GM21723 (cell line): ENCODE results near the gene VWF.

Experiments used
- ATAC-seq: cut with Tn5 transposase; IDR thresholded peaks from one replicate; pipeline ENCODE4 v1.9.1; 2021; ENCODE audit warnings: mild to moderate bottlenecking, moderate library complexity; ENCODE audit not compliant: unreplicated experiment

VWF gene

DNA sequence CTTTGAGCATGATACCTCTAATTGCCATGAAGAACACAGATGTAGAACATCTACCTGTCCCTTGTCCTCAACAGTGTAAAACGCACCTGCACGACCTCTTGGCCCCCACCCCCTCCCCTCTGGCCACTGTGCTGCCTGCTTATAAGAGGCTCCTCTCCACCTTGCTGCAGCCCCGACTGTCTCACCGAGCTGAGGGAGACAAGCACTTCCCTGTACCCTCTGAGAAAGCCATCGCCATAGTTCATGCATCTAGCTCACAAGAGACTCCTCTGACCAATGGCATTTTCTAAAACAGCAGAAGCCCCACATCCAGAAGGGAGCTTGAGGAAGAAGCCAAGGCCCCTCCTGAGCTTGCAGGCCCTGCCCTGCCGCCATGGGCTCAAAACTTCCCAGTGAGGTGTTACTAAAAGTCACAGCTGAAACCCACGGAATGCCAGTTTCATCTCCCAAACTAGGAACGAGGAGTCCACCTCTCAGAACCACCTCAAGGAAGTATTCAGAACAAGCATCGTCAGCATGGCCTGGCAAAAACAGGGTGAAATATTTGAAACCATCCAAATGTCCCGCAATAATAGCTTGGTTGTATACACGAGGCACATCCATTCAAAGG lies 157.9 kb downstream of the VWF start:
- no peak for ATAC-seq

DNA sequence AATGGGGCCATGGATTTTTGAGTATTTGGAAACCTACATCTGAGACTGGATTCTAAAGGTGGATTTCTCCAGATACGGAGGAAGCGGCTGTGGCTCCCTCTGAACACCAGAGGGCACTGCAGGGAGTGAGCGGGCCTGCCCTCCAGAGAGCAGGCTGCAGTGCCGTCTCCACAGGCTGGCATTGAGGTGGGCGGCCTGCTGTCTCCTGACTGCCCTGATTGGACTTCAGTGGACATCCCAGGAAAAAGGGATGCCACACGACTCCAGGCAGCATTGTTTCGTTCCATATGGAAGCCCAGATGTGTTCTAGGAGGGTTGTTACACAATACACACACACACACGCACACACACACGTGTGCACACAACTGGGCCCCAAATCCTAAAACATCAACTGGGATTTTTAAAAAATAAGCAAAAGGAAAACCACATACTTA lies 158.5 kb downstream of the VWF start:
- ATAC-seq: no peak

DNA sequence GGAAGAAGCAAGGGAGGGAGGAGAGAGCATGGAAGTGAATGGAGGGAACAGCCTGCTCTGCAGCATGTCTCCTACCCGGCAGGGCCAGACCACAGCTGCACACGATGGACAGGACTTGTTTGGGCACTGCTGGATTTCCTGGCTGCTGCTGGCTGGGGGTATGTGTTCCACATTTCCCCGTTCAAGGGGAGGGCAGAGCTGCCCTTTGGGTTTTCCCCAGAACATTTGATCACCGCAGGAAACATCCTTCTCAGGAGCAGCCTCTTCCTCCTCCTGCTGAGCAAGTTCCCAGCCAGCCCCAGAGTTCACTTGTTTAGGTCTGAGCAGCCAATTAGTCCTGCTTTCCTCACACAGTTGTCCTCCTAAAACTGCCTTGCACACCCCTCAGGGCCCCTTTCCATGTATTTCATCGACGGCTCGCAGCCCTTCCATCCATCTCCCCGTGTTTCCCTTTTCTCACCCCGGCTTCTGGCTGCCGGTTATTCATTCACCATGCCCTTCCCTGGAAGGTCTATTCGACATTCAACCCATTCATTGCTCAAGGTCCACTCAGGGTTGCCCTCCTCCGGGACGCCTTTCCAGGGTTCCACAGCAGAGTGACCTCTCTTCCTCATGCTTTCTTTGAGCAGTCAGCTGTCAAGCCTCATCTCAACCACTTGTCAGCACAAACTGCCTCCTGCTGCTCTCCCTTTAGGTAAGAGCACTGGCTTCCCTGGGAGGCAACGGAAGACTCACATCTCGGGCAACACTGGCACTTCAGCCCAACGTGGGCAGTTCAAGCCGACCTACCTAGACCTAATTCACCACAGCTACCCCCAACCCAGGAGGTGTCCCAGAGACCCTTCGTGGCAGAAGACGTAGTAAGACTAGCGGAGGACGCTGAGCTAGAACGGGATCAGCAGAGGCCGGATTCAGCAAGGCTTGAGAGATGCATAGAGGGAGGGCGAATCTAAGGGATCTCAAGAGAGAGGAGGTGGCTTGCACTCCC lies 159.3 kb downstream of the VWF start:
- ATAC-seq: no peak

DNA sequence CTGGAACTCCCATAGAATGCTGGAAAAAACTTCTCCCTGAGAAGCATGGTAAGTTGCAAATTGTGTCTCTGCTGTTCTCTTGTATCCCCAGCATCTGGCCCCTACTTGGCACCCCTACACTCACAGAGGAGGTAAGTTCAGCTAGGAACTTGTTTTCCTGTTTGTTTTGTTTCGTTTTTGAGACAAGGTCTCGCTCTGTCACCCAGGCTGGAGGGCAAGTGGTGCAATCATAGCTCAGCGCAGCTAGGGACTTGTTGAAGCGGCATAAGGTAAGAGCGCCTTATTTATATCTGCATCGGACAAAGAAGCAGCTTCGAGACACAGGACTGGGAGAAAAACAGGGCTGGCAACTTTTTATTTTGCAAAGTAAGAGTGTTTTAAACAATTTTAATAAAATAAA lies 161.0 kb downstream of the VWF start:
- no peak for ATAC-seq

DNA sequence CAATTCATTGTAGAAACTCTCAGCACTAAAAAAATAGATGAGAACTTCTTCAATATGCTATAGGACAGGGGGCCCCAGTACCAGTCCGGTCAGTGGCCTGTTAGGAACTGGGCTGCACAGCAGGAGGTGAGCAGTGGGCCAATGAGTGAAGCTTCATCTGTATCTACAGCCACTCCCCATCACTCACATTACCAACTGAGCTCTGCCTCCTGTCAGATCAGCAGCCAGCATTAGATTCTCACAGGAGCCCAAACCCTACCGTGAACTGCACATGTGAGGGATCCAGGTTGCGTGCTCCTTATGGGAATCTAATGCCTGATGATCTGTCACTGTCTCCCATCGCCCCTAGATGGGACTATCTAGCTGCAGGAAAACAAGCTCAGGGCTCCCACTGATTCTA lies 163.7 kb downstream of the VWF start:
- no peak for ATAC-seq

DNA sequence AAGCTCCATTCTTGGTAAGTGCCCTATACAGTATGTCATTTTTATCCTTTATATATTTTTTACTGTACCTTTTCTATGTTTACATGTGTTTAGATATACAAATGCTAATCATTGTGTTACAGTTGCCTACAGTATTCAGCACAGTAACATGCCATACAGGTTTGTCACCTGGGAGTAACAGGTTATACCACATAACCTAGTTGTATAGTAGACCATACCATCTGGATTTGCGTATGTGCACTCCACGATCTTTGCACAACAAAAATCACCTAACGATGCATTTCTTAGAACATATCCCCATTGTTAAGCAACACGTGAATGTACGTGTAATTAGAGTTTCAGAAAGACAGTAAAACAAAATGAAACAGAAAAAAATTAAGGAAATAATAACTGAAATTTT lies 167.5 kb downstream of the VWF start:
- ATAC-seq: no peak

DNA sequence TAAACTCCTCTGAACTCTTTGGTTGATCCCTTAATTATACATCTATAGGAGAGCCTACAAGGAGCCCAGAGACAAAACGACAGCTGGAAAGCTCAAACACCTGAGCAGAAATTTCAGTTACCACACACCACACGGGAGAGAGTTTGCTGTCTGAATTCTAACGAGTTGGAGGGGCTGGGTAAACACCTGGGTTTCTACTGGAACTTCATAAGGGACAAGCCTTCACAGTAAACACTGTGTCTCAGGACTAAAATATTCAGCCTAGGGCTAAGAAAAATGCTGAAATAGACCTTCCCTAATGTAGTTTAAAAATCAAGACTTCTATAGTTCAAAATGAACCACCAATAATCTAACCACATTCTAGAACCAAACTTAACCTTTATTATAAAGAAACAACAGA lies 169.8 kb downstream of the VWF start:
- ATAC-seq: no peak

DNA sequence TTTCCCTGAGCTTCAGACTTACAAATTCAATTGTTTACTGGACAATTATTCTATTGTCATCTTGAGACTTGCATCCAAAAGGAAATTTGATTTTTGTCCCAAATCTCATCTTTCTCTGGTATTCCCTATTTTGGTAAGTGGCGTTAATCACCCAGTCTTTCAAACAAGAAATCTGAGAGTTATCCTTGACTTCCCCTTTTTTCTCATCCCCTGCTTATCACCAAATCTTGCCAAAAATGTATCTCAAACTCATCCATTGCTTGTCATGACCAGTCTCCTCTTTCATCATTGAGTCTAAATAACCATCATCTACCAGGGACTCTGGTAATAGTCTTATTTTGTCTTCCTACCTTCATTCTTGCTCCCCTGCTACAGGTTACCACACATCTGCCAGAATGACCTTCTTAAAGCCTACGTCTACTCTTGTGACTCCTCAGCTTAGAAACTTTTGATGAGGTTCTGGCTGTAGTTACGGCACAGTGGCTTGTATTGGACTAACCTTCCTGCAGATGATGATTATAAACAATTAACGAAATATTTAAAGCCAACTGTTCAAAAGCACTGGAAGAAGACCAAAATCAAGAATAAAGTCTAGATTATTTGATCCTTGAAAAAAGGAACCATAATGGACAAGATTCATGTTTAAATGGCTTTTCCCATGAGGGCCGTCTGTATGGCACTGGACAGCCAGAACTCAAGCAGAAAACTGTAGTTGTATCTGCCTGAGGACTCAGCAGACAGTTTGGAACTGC lies 170.5 kb downstream of the VWF start:
- ATAC-seq: no peak

DNA sequence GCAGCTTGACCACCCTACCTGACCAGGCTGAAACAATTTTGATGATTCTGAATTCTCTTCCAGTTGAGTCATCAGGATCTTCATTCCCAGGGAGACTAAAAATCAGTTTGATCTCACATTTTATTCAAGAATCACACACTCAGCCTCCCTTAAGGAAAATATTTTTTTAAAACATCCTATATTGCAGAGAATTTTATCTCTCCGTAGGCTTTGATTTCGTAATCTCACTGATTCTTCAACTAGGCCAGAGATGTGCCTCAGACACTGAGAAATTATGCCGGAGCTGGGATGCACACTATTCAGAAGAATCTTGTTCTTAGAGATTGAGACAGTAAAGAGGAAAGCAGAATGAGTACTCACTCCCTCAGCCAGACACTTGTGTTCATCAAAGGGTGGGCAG lies 172.4 kb downstream of the VWF start:
- ATAC-seq: no peak

DNA sequence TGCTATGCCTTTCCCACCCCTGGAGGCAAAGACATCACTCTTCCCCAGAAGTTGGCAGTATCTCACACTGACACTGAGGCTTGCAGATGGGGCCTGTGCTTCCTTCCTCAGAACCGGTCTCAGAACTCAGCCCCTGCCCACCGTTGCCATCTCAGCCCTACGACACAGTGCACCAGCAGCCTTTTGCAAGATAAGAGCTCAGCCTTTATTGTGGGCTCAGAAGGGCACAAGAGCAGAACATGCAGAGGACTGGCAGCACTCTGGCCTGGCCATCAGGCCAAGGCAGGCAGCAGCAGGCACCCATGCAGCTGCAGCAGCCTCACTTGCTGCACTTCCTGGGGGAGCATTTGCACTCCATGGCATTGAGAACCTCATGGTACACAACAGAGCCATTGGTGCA lies 175.8 kb downstream of the VWF start:
- ATAC-seq: no peak

DNA sequence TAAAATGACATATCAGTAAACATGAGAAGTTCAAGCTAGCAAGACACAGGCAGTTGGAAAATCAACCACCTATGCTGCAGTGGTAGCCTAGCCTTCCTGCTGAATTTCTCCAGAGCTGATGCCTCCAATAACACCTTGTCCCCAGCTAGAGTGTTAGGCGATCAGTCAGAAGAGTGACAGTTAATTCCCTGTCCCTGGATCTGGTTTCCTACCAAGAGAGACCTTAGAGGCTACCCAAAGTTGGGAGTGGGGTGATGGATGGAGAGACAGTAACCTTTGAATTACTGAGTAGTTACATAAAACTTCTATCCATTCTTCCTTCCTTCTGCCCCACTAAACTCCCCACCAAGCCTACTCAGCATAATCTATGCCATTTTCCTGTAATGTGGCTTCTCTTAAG lies 177.5 kb downstream of the VWF start:
- no peak for ATAC-seq

DNA sequence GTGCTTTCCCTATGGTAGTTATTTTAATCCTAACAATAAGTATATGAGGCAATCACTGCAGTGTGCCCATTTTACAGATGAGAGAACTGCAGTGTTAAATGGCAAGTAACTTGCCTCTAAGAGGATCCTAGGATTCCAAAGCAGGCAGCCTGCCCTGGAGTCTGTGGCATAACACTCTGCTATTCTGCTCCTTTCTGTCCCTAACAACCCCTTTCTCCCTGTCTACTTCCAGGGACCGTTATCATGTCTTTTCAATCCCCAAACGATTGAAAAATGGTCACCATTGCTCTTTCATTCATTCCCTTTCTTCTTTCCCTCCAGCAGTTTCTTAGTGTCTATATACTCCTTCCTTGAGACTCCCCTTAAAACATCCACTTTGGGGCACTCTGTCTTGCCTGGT lies 178.1 kb downstream of the VWF start:
- ATAC-seq: no peak

DNA sequence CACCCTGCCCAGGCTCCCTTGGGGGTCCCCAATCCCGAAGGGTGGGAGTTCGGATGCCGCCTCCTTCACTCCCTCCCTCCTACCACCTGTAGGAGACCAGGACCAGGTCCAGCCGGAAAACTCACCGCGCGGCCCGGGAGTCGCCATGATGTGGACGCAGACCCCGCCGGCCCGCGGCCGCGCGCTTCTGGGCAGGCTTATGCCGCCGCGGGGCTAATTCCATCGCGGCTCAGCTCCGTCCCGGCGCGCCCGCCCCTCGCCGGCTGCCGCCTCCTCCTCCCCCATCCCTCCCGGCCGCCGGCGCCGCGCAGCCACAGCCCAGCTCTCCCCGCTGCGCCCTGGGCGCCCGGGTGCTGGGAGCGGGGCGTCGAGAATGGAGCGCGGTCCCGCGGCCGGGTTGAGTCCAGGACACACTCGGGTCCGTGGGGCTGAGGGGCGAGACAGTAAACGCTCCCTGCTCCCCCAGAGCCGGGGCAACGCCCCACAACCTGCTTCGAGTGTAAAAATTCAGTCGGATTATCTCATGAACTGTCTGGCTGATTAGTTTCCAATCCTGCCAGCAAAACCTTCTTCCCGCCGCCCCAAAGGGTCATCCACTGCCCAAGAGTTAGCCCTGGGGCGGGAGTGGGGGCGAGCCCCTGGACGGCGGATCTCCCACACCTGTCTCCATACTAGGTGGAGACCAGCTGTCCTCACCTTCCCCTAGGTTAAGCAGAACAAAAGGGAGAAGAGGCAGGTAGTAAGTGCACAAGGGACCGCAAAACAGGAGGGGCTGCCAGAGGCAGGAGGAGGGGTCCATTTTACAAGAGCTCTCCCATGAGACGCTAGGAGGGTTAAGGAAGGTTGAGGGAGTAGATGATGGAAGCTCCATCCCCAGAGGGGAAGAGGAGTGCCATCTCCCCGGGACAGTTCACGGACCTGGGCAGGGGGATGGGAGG lies 179.1 kb downstream of the VWF start, which contains the start of gene ANO2:
Gene ANO2, minus strand, starts transcription at position 189 of the 938 bp plus-strand sequence. Its CDS starts 42 bp downstream, at position 147.
- no peak for ATAC-seq

DNA sequence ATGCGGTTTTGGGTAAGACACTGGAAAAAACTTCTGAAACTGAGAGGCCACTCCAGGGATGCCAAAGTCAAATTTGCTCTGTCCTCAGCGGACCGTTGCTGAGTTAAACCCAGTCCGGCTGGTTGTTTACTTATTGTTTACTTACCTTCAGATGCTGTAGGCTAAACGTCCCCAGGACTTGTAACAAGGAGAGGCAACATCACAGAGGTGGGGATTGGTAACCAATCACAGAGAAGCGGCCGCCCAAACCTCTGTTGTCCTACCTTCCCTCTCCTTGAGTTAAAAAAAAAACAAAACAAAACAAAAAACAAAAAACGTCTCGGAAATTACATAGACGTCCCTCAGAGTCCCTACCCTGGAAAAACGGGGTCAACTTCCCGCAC lies 179.8 kb downstream of the VWF start:
- ATAC-seq: no peak

DNA sequence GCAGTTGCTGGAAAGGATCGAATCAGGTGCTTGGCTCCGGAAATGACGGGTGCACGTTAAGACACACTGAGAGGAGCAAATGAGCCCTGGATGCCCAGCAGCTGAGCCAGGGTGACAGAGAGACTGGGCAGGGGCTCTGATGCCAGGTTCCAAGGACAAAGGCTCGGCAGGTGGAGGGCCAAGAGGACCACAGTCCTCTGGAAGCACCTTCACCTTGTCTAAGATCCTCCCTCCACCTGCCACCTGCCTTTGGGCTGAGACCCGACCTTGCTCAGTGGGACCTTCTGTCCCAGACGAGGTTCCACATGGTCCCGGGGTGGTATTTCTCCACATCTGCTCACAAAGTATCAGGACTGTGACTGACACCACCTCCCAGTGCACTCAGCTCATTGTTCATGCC lies 180.4 kb downstream of the VWF start:
- ATAC-seq: no peak

DNA sequence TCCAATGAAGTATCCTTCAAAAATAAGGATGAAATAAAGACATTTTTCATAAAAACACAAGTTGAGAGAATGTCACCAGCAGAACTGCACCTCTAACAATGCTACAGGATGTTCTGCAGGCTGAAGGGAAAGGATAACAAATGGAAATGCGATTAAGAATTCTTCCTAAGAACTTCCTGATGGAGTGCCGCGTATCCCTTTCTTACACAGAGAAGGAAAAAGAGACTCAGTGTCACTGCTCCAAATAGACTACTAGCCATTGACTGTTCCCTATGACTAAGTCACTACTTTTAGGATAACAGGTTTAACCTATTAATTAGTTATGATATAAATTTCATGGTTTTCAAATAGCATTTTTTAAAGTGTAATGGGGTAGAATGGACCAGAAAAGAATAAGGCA lies 182.6 kb downstream of the VWF start:
- no peak for ATAC-seq

DNA sequence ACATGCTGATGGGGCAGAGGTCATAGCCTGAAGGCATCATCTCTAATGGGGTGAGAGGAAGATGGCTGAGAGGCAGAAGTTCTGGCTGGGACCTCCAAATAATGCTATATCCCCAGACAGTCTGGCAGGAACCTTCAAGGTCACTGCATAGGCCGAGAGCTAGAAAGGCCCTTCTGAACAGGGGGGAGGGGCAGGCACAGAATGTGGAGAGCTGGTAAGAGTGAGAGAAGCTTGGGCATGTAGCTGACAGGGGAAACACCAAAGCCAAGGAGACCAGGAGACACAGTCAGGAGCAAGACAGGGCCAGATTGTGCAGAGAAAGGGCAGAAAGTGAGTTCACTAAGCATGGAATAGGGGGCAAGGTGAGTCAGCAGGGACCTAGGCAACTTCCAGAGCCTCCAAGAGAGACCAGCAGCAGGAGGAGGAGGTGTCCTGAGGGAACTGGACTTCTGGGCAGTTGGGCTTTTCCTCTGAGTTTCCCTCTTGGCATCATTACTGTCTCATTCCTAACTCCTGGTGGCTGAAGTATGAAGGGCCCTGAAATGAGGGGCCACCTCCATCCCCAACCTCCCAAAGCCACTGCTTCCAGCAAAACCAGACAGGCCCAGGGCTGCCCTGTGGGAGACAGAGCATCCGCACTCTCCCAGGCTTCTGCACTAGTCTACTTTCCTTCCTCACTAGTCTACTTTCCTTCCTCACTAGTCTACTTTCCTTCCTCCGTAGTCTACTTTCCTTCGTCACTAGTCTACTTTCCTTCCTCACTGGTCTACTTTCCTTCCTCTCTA lies 196.5 kb downstream of the VWF start:
- no peak for ATAC-seq

DNA sequence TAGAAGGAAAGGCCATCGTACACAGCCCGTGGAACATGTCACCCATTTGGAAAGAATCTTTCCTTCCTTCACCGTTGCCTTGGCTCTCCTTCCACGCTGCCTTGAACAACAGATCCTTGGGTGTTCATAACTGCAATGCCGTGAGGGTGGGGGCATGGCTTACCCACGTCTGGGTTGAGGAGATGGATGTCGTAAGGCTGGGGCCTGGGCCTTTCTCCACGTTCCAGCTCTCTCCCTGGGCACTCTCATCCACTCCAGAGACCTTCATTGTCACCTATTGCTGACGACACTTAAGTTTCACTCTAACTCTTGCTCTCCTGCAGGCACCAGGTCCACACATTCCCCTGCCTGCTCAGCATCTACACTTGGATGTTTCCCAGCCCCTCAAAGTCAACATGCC lies 198.8 kb downstream of the VWF start:
- no peak for ATAC-seq

DNA sequence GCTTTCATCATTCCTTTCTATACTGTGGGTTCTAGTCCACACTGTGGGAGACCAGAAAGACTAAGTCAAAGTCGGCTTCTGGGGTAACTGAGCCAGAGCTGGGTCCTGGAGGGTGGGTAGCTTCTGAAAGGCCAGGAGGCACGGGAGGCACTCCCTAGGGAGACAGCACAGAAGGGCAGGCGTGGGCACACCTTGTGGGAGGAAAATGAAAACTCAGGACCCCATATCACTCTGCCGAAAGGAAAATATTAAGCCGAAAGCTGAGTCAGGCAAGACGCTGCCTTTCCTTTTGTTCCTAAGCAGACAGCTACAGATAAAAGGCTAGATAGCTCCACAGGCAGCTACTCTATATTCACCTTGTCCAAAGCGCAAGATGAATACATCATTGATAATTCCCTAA lies 200.1 kb downstream of the VWF start:
- no peak for ATAC-seq

DNA sequence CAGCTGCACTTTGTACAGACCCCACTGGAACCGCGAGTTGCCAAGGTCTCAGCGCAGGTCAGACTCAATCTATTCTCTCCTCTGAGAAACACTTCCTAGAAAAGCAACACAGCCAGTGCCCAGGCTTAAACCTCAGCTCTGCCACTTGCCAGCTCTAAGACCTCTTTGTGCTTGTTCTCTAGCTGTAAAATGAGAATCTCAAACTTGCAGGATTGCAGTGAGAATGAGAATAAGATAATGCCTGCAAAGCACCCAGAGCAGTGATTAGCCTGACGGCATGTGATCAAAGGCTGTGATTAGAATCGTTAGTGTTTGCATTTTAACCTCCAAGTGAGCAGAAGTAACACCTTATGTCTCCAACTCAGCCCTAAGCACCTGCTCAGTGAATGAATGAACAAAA lies 200.7 kb downstream of the VWF start:
- ATAC-seq: no peak
